Renal cortical epithelial cell (primary cell): ENCODE data around the gene PPP2R3A. TPM values are rescaled to one million over a fixed set of nuclear protein-coding genes. Genes with fewer than 3 reads are reported as not detected.
"Not testable (repeated sequence)": the region's sequence is repeated elsewhere in the genome, so short reads cannot be mapped to it uniquely, and the experiment has no call there.

Experiments
- DNase-seq: peaks from one replicate; pipeline ENCODE4 v3.0.0-alpha.2; 2011; ENCODE audit warnings: low read depth
- total RNA-seq: library from RNA; depleted of rRNA; stranded (reverse); fragments of >200 nt; gene quantifications from 2 replicates; pipeline ENCODE4 v1.2.3, GENCODE V29; 2014

Gene PPP2R3A
- total RNA-seq, 1 donor from 2014 or later, result 98.2 TPM

- DNase-seq, result no peak
These were observed 186.8 kb downstream of the PPP2R3A start for GRCh38 chr3:136152176-136152843.

- DNase-seq, result no peak
These were observed 187.4 kb downstream of the PPP2R3A start for GRCh38 chr3:136152963-136153362.

GRCh38 chr3:136161516-136161915, 196.0 kb downstream of the PPP2R3A start:
- no peak for DNase-seq

- no peak for DNase-seq
These were observed 196.8 kb downstream of the PPP2R3A start for GRCh38 chr3:136162322-136162721.

- DNase-seq, result not testable (repeated sequence)
These were observed 198.1 kb downstream of the PPP2R3A start for GRCh38 chr3:136163607-136164006.

- no peak for DNase-seq
These were observed 201.0 kb downstream of the PPP2R3A start for GRCh38 chr3:136166507-136166906.

- DNase-seq, result not testable (repeated sequence)
These were observed 202.7 kb downstream of the PPP2R3A start for GRCh38 chr3:136168236-136168635.

GRCh38 chr3:136171097-136171542, 205.6 kb downstream of the PPP2R3A start:
- peak; percentile 61 for DNase-seq

- no peak for DNase-seq
These were observed 208.5 kb downstream of the PPP2R3A start for GRCh38 chr3:136173939-136174490.

GRCh38 chr3:136177876-136178275, 212.3 kb downstream of the PPP2R3A start:
- DNase-seq, result no peak

GRCh38 chr3:136181741-136182140, 216.2 kb downstream of the PPP2R3A start:
- no peak for DNase-seq

GRCh38 chr3:136184703-136185102, 219.2 kb downstream of the PPP2R3A start:
- DNase-seq, result no peak

- peak; percentile 47 for DNase-seq
These were observed 220.8 kb downstream of the PPP2R3A start for GRCh38 chr3:136186344-136186743.

GRCh38 chr3:136186846-136187245, 221.3 kb downstream of the PPP2R3A start:
- no peak for DNase-seq

- no peak for DNase-seq
These were observed 222.3 kb downstream of the PPP2R3A start for GRCh38 chr3:136187868-136188267.

GRCh38 chr3:136189043-136189442, 223.5 kb downstream of the PPP2R3A start:
- no peak for DNase-seq

GRCh38 chr3:136189859-136190617, 224.5 kb downstream of the PPP2R3A start:
- DNase-seq, result no peak

- not testable (repeated sequence) for DNase-seq
These were observed 226.7 kb downstream of the PPP2R3A start for GRCh38 chr3:136192195-136192594.

GRCh38 chr3:136192831-136193230, 227.3 kb downstream of the PPP2R3A start:
- DNase-seq, result no peak

GRCh38 chr3:136193278-136194054, 227.9 kb downstream of the PPP2R3A start:
- DNase-seq, result peak; percentile 37

GRCh38 chr3:136194409-136195257, 229.1 kb downstream of the PPP2R3A start:
- DNase-seq, result no peak
